GM12892 (cell line): Measurements from ENCODE around the gene FBLN2.

ENCODE experiments used
- POLR2A ChIP-seq: IDR thresholded peaks from 2 replicates; pipeline ENCODE4 v1.6.1; 2011; ENCODE audit warnings: low read depth, low read length, control low read depth
- TAF1 ChIP-seq: IDR thresholded peaks from 2 replicates; pipeline ENCODE4 v1.6.1; 2011; ENCODE audit warnings: low read depth, mild to moderate bottlenecking, control low read depth, low read length, borderline replicate concordance

DNA sequence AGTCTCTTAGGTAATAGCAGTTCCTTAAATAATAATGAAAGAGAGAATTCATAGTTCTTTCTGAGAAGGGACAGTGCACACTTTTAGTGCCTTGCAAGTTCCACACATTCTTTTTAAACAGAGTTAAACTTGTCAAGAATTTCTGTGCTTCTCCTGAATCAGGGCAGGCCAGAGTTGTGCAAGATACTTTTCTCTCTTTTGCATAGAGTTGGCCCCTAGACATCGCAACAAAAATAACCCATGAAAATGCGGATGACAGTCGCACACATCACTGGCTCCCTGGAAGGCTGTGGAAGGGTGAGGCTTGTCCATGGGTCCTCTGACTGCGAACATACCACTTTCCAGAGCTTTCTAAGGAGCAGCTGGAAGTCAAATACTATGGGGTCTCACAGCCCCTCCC, 40.1 kb downstream of the FBLN2 start:
- TF ChIP-seq TAF1 (no peak), POLR2A (no peak)
